ENCODE data around the gene PDLIM4.
A peak's percentile ranks its signal among the peaks of the same experiment; 100 is the strongest.

- TF ChIP-seq CTCF (IDR thresholded peaks at IDR 0.05) (no peak), EP300 (IDR thresholded peaks at IDR 0.05; ENCODE audit: low read depth) (peak; percentile 53), POLR2A (IDR thresholded peaks at IDR 0.05) (no peak)
Observed at GRCh38 chr5:132265336-132266030, 8.0 kb downstream of the PDLIM4 start.
